Measurements from ENCODE around the gene ARID1B.

DNA sequence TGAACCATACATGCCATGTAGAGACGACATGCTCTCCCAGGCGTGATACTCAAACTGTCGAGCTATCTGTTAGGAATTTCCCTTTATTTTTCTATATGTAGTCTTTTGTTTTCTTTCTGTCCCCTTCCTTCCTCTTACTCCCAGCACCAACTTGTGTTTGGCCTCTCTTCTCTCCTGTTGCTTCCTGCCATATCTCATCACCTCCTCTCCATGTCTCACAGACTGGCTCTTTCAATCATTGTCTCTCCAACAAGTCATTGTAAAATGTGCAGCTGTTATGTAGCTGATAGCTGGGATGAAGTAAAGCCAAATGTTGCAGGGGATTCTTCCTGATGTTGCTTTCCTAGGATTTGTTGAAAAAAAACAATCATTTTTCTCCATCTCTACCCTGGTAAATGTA lies 311.7 kb downstream of the ARID1B start:
- TF ChIP-seq, protein P1, sequence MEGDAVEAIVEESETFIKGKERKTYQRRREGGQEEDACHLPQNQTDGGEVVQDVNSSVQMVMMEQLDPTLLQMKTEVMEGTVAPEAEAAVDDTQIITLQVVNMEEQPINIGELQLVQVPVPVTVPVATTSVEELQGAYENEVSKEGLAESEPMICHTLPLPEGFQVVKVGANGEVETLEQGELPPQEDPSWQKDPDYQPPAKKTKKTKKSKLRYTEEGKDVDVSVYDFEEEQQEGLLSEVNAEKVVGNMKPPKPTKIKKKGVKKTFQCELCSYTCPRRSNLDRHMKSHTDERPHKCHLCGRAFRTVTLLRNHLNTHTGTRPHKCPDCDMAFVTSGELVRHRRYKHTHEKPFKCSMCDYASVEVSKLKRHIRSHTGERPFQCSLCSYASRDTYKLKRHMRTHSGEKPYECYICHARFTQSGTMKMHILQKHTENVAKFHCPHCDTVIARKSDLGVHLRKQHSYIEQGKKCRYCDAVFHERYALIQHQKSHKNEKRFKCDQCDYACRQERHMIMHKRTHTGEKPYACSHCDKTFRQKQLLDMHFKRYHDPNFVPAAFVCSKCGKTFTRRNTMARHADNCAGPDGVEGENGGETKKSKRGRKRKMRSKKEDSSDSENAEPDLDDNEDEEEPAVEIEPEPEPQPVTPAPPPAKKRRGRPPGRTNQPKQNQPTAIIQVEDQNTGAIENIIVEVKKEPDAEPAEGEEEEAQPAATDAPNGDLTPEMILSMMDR (conservative IDR thresholded peaks at IDR 0.05; ENCODE audit: low read length): no peak
- TF ChIP-seq EZH2phosphoT487 (IDR thresholded peaks at IDR 0.05; ENCODE audit: borderline replicate concordance, low read depth, low read length): no peak

Measured in OCI-LY7 (cell line).